GM19324 (cell line): ENCODE data around the gene TNFRSF1A.

ENCODE experiments used
- ATAC-seq: cut with Tn5 transposase; IDR thresholded peaks from one replicate; pipeline ENCODE4 v1.9.1; 2021; ENCODE audit warnings: mild to moderate bottlenecking, moderate library complexity; ENCODE audit not compliant: unreplicated experiment, low FRiP score

The TNFRSF1A gene

GRCh38 chr12:6280672-6281071, 61.2 kb downstream of the TNFRSF1A start:
- no peak for ATAC-seq

DNA sequence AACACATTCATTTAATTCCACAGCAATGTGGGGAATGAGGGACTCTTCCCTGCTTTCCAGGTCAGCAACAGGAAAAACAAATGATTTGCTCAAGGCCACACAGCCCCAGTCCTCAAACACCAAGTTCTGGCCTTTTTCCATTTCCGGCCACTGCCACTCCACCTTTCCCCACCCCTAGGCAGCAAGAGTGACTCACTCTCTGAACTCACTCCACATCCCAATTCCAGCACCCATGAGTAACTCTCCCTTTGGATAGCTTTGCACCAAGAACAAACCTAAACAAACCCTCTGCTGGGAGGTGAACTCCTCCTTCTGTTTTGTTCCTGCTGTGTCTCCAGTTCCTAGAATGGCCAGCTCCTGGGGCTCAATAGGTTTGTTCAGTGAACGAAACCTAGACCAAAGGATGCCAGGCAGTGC, 61.8 kb downstream of the TNFRSF1A start:
- no peak for ATAC-seq

DNA sequence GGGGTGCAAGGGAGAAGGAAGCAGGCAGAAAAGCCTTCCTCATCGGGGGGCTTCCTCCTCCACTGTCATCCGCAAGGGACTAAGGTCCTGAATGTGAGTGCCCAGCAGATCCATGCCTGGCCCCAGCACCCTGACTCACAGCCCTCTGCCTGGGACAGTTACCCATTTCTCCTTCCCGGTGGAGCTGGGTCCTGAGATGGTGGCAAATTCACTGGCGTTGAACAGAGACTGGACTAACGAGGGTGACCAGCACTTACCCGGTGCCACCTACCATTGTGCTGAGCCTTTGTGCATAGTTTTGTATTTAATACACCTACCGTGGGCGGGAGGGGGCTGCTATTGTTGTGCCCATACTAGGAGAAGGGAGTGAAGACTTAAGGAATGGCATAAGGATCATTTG, 62.2 kb downstream of the TNFRSF1A start:
- no peak for ATAC-seq

GRCh38 chr12:6279256-6279628, 62.6 kb downstream of the TNFRSF1A start:
- ATAC-seq, result no peak
